Upper lobe of left lung (tissue), 6 donors: ENCODE results near the gene MTERF2. TPM values are rescaled to one million over a fixed set of nuclear protein-coding genes. Genes with fewer than 3 reads are reported as not detected.

Experiments
- ATAC-seq, 2 donors: fragments of 200-7000 bp; cut with Tn5 transposase; one replicate each; pipeline ENCODE4 v1.9.1; 2022; ENCODE audit warnings: mild to moderate bottlenecking in 2 of 2, moderate library complexity in 2 of 2; ENCODE audit not compliant: low FRiP score in 2 of 2
- DNase-seq, 2 donors: peaks; one replicate each; pipeline ENCODE4 v3.0.0-alpha.2; 2019 to 2020
- H3K27ac ChIP-seq, 4 donors: fragments of 200-600 bp; sonication (generic); one replicate each; pipeline ENCODE4 v1.5.1; 2016 to 2019
- H3K27me3 ChIP-seq, 4 donors: fragments of 200-600 bp; sonication (generic); one replicate each; pipeline ENCODE4 v1.5.1; 2017 to 2019
- H3K36me3 ChIP-seq, 4 donors: fragments of 200-600 bp; sonication (generic); one replicate each; pipeline ENCODE4 v1.5.1; 2016 to 2019
- H3K4me1 ChIP-seq, 4 donors: fragments of 200-600 bp; sonication (generic); one replicate each; pipeline ENCODE4 v1.5.1; 2018 to 2019
- H3K4me3 ChIP-seq, 4 donors: fragments of 200-600 bp; sonication (generic); one replicate each; pipeline ENCODE4 v1.5.1; 2017 to 2019; ENCODE audit warnings: mild to moderate bottlenecking in 2 of 4, moderate library complexity in 1 of 4
- H3K9me3 ChIP-seq, 4 donors: fragments of 200-600 bp; sonication (generic); one replicate each; pipeline ENCODE4 v1.5.1; 2018 to 2019
- EP300 ChIP-seq, 4 donors: sonication (generic); formaldehyde crosslinking; IDR thresholded peaks; one replicate each; pipeline ENCODE4 v1.5.1; 2017; ENCODE audit warnings: antibody characterized with exemption in 4 of 4, control low read depth in 2 of 4
- POLR2A ChIP-seq, 4 donors: fragments of 450-650 bp; IDR thresholded peaks; one replicate each; pipeline ENCODE4 v1.5.1; 2016 to 2017; ENCODE audit warnings: antibody characterized with exemption in 4 of 4, mild to moderate bottlenecking in 2 of 4
- POLR2AphosphoS5 ChIP-seq, 2 donors: sonication (generic); formaldehyde crosslinking; IDR thresholded peaks; one replicate each; pipeline ENCODE4 v1.5.1; 2017; ENCODE audit warnings: antibody characterized with exemption in 2 of 2
- WGBS, 2 donors: methylation state at CpG; one replicate each; pipeline ENCODE4 v1.1.5; 2017 to 2018; 5-methylcytosine and 5-hydroxymethylcytosine counted together
- total RNA-seq, 6 donors: library from RNA; depleted of rRNA in 4 of 6; stranded (reverse); fragments of >200 nt in 4 of 6; gene quantifications; one replicate each; pipeline versions ENCODE4 v1.1.0 to v1.2.1, GENCODE V29; 2016 to 2021
- TF ChIP-seq, protein P1 (sequence below), 6 experiments: fragments of 450-650 bp in 4 of 6; fragments of 200-600 bp in 2 of 6; sonication (generic) in 2 of 6; IDR thresholded peaks; one replicate each; pipeline ENCODE4 v1.5.1; 2016 to 2019; ENCODE audit warnings: antibody characterized with exemption in 6 of 6
- donor health status: DM: no; HTN: no; CAD: no; lungs with moderate emphysema.
- donor health status: DM: no; HTN: yes; CAD: no; lungs with severe emphysema.

MTERF2 gene
- total RNA-seq, 6 donors from 2014 or later = 6.4 to 34.8 (median 13.6) TPM

DNA sequence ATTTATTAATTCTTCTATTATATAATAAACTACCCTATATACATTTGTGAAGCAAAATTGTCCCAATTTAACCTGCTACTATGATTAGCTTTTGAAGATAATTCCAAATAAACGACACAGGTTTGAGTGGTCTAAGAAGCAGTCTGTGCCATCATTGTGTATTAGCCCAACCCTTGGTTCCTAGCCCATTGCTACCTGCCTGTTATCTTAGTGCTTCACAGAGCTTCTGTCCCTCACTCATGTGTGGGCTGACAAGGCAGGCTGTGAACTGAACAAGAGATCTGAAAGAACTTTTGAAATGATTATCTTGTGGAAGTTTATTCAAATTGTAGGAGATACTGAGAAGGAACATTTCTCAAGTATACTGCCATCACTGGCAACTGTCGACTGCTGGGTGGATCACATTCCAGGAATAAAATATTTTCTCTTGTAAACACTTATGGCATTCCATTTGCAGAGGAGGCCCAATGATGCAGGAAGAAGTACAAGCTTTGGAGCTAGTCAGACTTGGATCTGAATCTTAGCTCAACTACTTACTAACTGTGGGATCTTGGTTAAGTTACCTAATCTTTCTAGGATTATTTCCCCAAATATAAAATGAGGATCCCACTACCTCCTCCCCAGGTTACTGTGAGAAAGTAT is 7.8 kb upstream of the MTERF2 start:
- no peaks in the 10 kb centered on the region for H3K9me3 ChIP-seq
- TF ChIP-seq POLR2A (IDR thresholded peaks at IDR 0.05) = no peak
- TF ChIP-seq POLR2AphosphoS5 (IDR thresholded peaks at IDR 0.05) = no peak
- TF ChIP-seq, protein P1, sequence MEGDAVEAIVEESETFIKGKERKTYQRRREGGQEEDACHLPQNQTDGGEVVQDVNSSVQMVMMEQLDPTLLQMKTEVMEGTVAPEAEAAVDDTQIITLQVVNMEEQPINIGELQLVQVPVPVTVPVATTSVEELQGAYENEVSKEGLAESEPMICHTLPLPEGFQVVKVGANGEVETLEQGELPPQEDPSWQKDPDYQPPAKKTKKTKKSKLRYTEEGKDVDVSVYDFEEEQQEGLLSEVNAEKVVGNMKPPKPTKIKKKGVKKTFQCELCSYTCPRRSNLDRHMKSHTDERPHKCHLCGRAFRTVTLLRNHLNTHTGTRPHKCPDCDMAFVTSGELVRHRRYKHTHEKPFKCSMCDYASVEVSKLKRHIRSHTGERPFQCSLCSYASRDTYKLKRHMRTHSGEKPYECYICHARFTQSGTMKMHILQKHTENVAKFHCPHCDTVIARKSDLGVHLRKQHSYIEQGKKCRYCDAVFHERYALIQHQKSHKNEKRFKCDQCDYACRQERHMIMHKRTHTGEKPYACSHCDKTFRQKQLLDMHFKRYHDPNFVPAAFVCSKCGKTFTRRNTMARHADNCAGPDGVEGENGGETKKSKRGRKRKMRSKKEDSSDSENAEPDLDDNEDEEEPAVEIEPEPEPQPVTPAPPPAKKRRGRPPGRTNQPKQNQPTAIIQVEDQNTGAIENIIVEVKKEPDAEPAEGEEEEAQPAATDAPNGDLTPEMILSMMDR (IDR thresholded peaks at IDR 0.05) = no peak
- no peak for TF ChIP-seq EP300 (IDR thresholded peaks at IDR 0.05)
- no peak overlapping the region for H3K4me3 ChIP-seq
- peaks cover 0 to 31% (median 10%) of the 10 kb centered on the region in 4 donors for H3K36me3 ChIP-seq
- 45 to 62% methylated on average over 2 of the region's 2 CpGs for WGBS, 2 donors
- DNase-seq (no peak), ATAC-seq (peak; percentile 40 to 75)
- no peaks in the 10 kb centered on the region for H3K27me3 ChIP-seq
- H3K27ac ChIP-seq = peak overlapping the region in 2 of 4 donors; percentile 34 to 46
- H3K4me1 ChIP-seq = peaks cover 0 to 10% (median 0%) of the 10 kb centered on the region in 4 donors

- no peak for DNase-seq
- H3K36me3 ChIP-seq = no peaks in the 10 kb centered on the region
- H3K27ac ChIP-seq = peak overlapping the region in 3 of 4 donors; percentile 90 to 93 (median 91)
- 66 to 69% methylated on average over 6 of the region's 6 CpGs for WGBS, 2 donors
- no peak for ATAC-seq
- peaks cover 16 to 22% (median 18%) of the 10 kb centered on the region in 4 donors for H3K4me1 ChIP-seq
- TF ChIP-seq, protein P1 (IDR thresholded peaks at IDR 0.05) = no peak
- TF ChIP-seq EP300 (IDR thresholded peaks at IDR 0.05) (no peak), POLR2A (IDR thresholded peaks at IDR 0.05) (no peak), POLR2AphosphoS5 (IDR thresholded peaks at IDR 0.05) (no peak)
- H3K9me3 ChIP-seq = no peaks in the 10 kb centered on the region
- H3K4me3 ChIP-seq = no peak overlapping the region
- H3K27me3 ChIP-seq = no peaks in the 10 kb centered on the region
These were observed 900 bp upstream of the MTERF2 start for GRCh38 chr12:106987846-106988245.

- WGBS, 2 donors = 26 to 34% methylated on average over 4 of the region's 4 CpGs
- peak overlapping the region; percentile 34 to 77 (median 68) for H3K4me3 ChIP-seq
- TF ChIP-seq, protein P1 (IDR thresholded peaks at IDR 0.05) = no peak
- no peak for TF ChIP-seq POLR2AphosphoS5 (IDR thresholded peaks at IDR 0.05)
- no peak for TF ChIP-seq EP300 (IDR thresholded peaks at IDR 0.05)
- no peak for TF ChIP-seq POLR2A (IDR thresholded peaks at IDR 0.05)
- no peaks in the 10 kb centered on the region for H3K36me3 ChIP-seq
- H3K27ac ChIP-seq = peak overlapping the region in 3 of 4 donors; percentile 89 to 93 (median 91)
- H3K9me3 ChIP-seq = no peaks in the 10 kb centered on the region
- ATAC-seq (no peak), DNase-seq (no peak)
- no peaks in the 10 kb centered on the region for H3K27me3 ChIP-seq
- peaks cover 16 to 22% (median 18%) of the 10 kb centered on the region in 4 donors for H3K4me1 ChIP-seq
These were observed 811 bp downstream of the MTERF2 start for GRCh38 chr12:106986135-106986534.

GRCh38 chr12:106985479-106985878 is 1.5 kb downstream of the MTERF2 start:
- no peak for DNase-seq
- H3K4me1 ChIP-seq = peaks cover 16 to 22% (median 18%) of the 10 kb centered on the region in 4 donors
- H3K27me3 ChIP-seq = no peaks in the 10 kb centered on the region
- no peak overlapping the region for H3K27ac ChIP-seq
- ATAC-seq = no peak
- TF ChIP-seq EP300 (IDR thresholded peaks at IDR 0.05) (no peak), POLR2AphosphoS5 (IDR thresholded peaks at IDR 0.05) (no peak), POLR2A (IDR thresholded peaks at IDR 0.05) (no peak)
- TF ChIP-seq, protein P1 (IDR thresholded peaks at IDR 0.05) = no peak
- H3K4me3 ChIP-seq = peak overlapping the region in 1 of 4 donors; percentile 77
- WGBS, 2 donors = 90 to 92% methylated on average over 5 of the region's 5 CpGs
- no peaks in the 10 kb centered on the region for H3K9me3 ChIP-seq
- no peaks in the 10 kb centered on the region for H3K36me3 ChIP-seq
